GM19351 (cell line): ENCODE measurements around the gene FANK1.

Source experiments
- ATAC-seq: cut with Tn5 transposase; IDR thresholded peaks from one replicate; pipeline ENCODE4 v1.9.1; 2021; ENCODE audit warnings: mild to moderate bottlenecking, moderate library complexity; ENCODE audit not compliant: unreplicated experiment

The FANK1 gene

GRCh38 chr10:125984865-125985495, 88.6 kb downstream of the FANK1 start:
- ATAC-seq: no peak

- no peak for ATAC-seq
These were observed 89.3 kb downstream of the FANK1 start for GRCh38 chr10:125985557-125986240.

- ATAC-seq: no peak
These were observed 93.4 kb downstream of the FANK1 start for GRCh38 chr10:125989791-125990190.

- no peak for ATAC-seq
These were observed 94.6 kb downstream of the FANK1 start for GRCh38 chr10:125990974-125991373.

- ATAC-seq: no peak
These were observed 95.0 kb downstream of the FANK1 start for GRCh38 chr10:125991392-125991791.

- ATAC-seq: no peak
These were observed 95.9 kb downstream of the FANK1 start for GRCh38 chr10:125992254-125992653.

GRCh38 chr10:125994601-125995000, 98.2 kb downstream of the FANK1 start:
- no peak for ATAC-seq

GRCh38 chr10:125995726-125996304, 99.5 kb downstream of the FANK1 start:
- ATAC-seq: no peak

- ATAC-seq: no peak
These were observed 101.2 kb downstream of the FANK1 start for GRCh38 chr10:125997586-125997985.

- no peak for ATAC-seq
These were observed 103.3 kb downstream of the FANK1 start for GRCh38 chr10:125999694-126000093.

GRCh38 chr10:126001576-126001975, 105.2 kb downstream of the FANK1 start:
- no peak for ATAC-seq

- no peak for ATAC-seq
These were observed 108.4 kb downstream of the FANK1 start for GRCh38 chr10:126004752-126005151.

- no peak for ATAC-seq
These were observed 109.9 kb downstream of the FANK1 start for GRCh38 chr10:126006264-126006663.

- ATAC-seq: no peak
These were observed 110.5 kb downstream of the FANK1 start for GRCh38 chr10:126006906-126007305.

- no peak for ATAC-seq
These were observed 113.3 kb downstream of the FANK1 start for GRCh38 chr10:126009650-126010049.

GRCh38 chr10:126011995-126012394, 115.6 kb downstream of the FANK1 start:
- ATAC-seq: no peak

GRCh38 chr10:126012485-126012884, 116.1 kb downstream of the FANK1 start:
- no peak for ATAC-seq

- ATAC-seq: peak; percentile 86
These were observed 117.3 kb downstream of the FANK1 start for GRCh38 chr10:126013489-126014281.

GRCh38 chr10:126014309-126014708, 117.9 kb downstream of the FANK1 start:
- ATAC-seq: no peak

GRCh38 chr10:126015413-126015812, 119.0 kb downstream of the FANK1 start:
- ATAC-seq: no peak

- ATAC-seq: no peak
These were observed 119.9 kb downstream of the FANK1 start for GRCh38 chr10:126016156-126016805.
